ENCODE measurements around the gene PROCA1. TPM values are rescaled to one million over a fixed set of nuclear protein-coding genes. Genes with fewer than 3 reads are reported as not detected.
A peak's percentile ranks its signal among the peaks of the same experiment; 100 is the strongest.

The PROCA1 gene
- polyA plus RNA-seq, 3 donors: 0.31 to 8.9 (median 0.78) TPM

DNA sequence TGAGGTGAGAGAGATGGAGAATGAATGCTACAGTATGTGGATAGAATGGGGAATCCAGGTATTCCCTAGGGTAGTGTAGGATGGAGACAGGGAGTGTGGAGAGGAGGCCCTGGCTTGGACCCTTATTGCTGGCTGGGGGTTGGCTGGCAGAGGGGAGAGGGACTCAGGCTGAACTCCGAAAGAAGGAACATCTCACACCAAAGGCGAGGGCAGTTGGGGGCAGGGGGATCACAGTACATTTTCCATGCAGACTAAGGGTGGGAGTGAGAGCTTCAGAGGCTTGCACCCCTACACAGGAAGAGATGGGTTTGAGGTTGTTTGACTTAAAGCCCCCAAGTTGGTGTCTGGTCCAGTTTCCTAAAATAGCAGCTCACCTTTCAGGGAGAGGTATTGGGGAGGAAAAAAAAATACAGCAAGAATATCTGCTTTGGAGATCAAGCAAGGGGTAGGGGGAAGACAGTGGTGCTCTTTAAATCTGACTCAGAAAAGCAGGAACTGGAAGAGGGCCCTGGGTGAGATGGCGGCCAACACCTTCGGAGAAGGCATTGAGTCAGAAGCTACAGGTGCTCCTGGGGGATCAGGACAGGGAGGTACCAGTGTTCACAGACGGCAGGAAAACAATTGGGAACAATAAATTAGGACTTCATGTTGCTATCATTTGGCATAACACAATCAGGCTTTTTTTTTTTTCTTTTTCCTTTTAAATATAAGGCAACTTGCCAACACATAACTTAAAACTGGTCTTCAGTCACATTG, 44.5 kb upstream of the PROCA1 start:
- peaks cover 13% of the 10 kb centered on the region for H3K4me1 Mint-ChIP-seq
- WGBS (ENCODE audit: insufficient coverage): 100% methylated on average over 1 of the region's 5 CpGs
- H3K27me3 Mint-ChIP-seq (ENCODE audit: low read depth in 3 of 3): peaks cover 0 to 4% (median 0%) of the 10 kb centered on the region in 3 donors
- no peaks in the 10 kb centered on the region for H3K79me2 ChIP-seq (ENCODE audit: insufficient read depth, low read length)
- no peak for DNase-seq
- H3K27ac ChIP-seq (ENCODE audit: low read depth in 1 of 2, low read length in 2 of 2): no peak overlapping the region
- no peaks in the 10 kb centered on the region for H3K9me3 Mint-ChIP-seq
- peaks cover 18 to 30% of the 10 kb centered on the region in 2 donors for H3K36me3 ChIP-seq (replicated peaks in 1 of 2; ENCODE audit: control insufficient read depth in 1 of 2, insufficient read depth in 2 of 2, low read length in 2 of 2)
- no peaks in the 10 kb centered on the region for H3K9me3 ChIP-seq (replicated peaks in 1 of 2; ENCODE audit: control insufficient read depth in 1 of 2, insufficient read depth in 1 of 2, low read length in 2 of 2)
- no peak overlapping the region for H3K9ac ChIP-seq (ENCODE audit: insufficient read depth, low read length, poor library complexity, severe bottlenecking)
- intact Hi-C loops (cut with micrococcal nuclease): no loop called here
- H3K4me2 ChIP-seq (replicated peaks; ENCODE audit: extremely low read depth, low read length, poor library complexity, severe bottlenecking): no peak overlapping the region
- H3K4me3 ChIP-seq (replicated peaks in 1 of 3; ENCODE audit: low read depth in 2 of 3, low read length in 3 of 3): no peak overlapping the region
- H2AFZ ChIP-seq (ENCODE audit: insufficient read depth, low read depth, low read length, poor library complexity, severe bottlenecking): no peak overlapping the region
- peaks cover 7% of the 10 kb centered on the region for H4K20me1 ChIP-seq (ENCODE audit: insufficient read depth, low read length)
- no peaks in the 10 kb centered on the region for H3K27me3 ChIP-seq (ENCODE audit: control insufficient read depth in 2 of 2, insufficient read depth in 2 of 2, low read length in 2 of 2)
- peaks cover 8% of the 10 kb centered on the region in 2 donors for H3K4me1 ChIP-seq (ENCODE audit: control insufficient read depth in 1 of 2, insufficient read depth in 2 of 2, low read length in 2 of 2)
- no peak overlapping the region for H3K4me3 Mint-ChIP-seq
- TF ChIP-seq, protein P1, sequence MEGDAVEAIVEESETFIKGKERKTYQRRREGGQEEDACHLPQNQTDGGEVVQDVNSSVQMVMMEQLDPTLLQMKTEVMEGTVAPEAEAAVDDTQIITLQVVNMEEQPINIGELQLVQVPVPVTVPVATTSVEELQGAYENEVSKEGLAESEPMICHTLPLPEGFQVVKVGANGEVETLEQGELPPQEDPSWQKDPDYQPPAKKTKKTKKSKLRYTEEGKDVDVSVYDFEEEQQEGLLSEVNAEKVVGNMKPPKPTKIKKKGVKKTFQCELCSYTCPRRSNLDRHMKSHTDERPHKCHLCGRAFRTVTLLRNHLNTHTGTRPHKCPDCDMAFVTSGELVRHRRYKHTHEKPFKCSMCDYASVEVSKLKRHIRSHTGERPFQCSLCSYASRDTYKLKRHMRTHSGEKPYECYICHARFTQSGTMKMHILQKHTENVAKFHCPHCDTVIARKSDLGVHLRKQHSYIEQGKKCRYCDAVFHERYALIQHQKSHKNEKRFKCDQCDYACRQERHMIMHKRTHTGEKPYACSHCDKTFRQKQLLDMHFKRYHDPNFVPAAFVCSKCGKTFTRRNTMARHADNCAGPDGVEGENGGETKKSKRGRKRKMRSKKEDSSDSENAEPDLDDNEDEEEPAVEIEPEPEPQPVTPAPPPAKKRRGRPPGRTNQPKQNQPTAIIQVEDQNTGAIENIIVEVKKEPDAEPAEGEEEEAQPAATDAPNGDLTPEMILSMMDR (IDR thresholded peaks at IDR 0.05): no peak
- H3K27ac Mint-ChIP-seq: peak overlapping the region in 1 of 7 donors; percentile 44
- peaks cover 30 to 39% of the 10 kb centered on the region in 2 donors for H3K36me3 Mint-ChIP-seq

DNA sequence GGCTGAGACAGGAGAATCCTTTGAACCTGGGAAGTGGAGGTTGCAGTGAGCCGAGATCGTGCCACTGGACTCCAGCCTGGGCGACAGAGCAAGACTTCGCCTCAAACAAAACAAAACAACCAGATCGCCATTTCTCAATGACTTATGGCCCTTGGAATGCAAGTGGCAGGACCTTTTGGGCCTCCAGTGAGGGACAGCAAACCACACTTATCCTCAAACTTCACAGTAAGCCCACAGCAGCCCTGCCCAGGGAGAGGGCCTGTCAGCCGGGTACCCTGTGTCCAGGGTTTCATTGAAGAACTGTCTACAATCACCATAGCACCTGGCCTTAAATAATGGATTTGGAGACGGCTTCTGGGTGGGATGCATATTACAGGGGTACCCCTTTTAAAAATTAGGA, 43.8 kb upstream of the PROCA1 start:
- no peak for DNase-seq
- Histone ChIP-seq H3K9ac (ENCODE audit: insufficient read depth, low read length, poor library complexity, severe bottlenecking) (no peak overlapping the region), H3K36me3 (replicated peaks in 1 of 2; ENCODE audit: control insufficient read depth in 1 of 2, insufficient read depth in 2 of 2, low read length in 2 of 2) (peaks cover 18 to 30% of the 10 kb centered on the region in 2 donors), H3K27me3 (ENCODE audit: control insufficient read depth in 2 of 2, insufficient read depth in 2 of 2, low read length in 2 of 2) (no peaks in the 10 kb centered on the region), H3K79me2 (ENCODE audit: insufficient read depth, low read length) (no peaks in the 10 kb centered on the region), H3K27ac (ENCODE audit: low read depth in 1 of 2, low read length in 2 of 2) (no peak overlapping the region), H3K9me3 (replicated peaks in 1 of 2; ENCODE audit: control insufficient read depth in 1 of 2, insufficient read depth in 1 of 2, low read length in 2 of 2) (no peaks in the 10 kb centered on the region), H2AFZ (ENCODE audit: insufficient read depth, low read depth, low read length, poor library complexity, severe bottlenecking) (no peak overlapping the region), H3K4me2 (replicated peaks; ENCODE audit: extremely low read depth, low read length, poor library complexity, severe bottlenecking) (no peak overlapping the region), H4K20me1 (ENCODE audit: insufficient read depth, low read length) (no peaks in the 10 kb centered on the region), H3K4me1 (ENCODE audit: control insufficient read depth in 1 of 2, insufficient read depth in 2 of 2, low read length in 2 of 2) (peaks cover under 1% of the 10 kb centered on the region in 2 donors), H3K4me3 (replicated peaks in 1 of 3; ENCODE audit: low read depth in 2 of 3, low read length in 3 of 3) (no peak overlapping the region)
- intact Hi-C loops (cut with micrococcal nuclease): no loop called here
- no peak overlapping the region for H3K27ac Mint-ChIP-seq
- H3K9me3 Mint-ChIP-seq: no peaks in the 10 kb centered on the region
- TF ChIP-seq, protein P1 (IDR thresholded peaks at IDR 0.05): no peak
- H3K27me3 Mint-ChIP-seq (ENCODE audit: low read depth in 3 of 3): peaks cover 0 to 4% (median 0%) of the 10 kb centered on the region in 3 donors
- H3K4me1 Mint-ChIP-seq: peaks cover 6% of the 10 kb centered on the region
- no peak overlapping the region for H3K4me3 Mint-ChIP-seq
- 100% methylated on average over 1 of the region's 7 CpGs for WGBS (ENCODE audit: insufficient coverage)
- H3K36me3 Mint-ChIP-seq: peaks cover 30 to 39% of the 10 kb centered on the region in 2 donors

All from CD14-positive monocyte (primary cell).